Chondrocyte (in vitro differentiated cells): ENCODE measurements around the gene SPATA18. TPM values are rescaled to one million over a fixed set of nuclear protein-coding genes. Genes with fewer than 3 reads are reported as not detected.

ENCODE experiments used
- DNase-seq: peaks from one replicate; pipeline ENCODE4 v3.0.0; 2021; ENCODE audit warnings: mixed read lengths, low spot score
- H3K27ac Mint-ChIP-seq: one replicate; pipeline ENCODE4 v1.8.0; 2021; ENCODE audit warnings: mild to moderate bottlenecking, moderate library complexity, mixed read lengths; ENCODE audit not compliant: unreplicated experiment
- H3K27me3 Mint-ChIP-seq: 2 replicates; pipeline ENCODE4 v1.8.0; 2021; ENCODE audit warnings: low read depth, mixed read lengths
- H3K36me3 Mint-ChIP-seq: 2 replicates; pipeline ENCODE4 v1.8.0; 2021; ENCODE audit warnings: low read depth, mixed read lengths
- H3K4me1 Mint-ChIP-seq: 2 replicates; pipeline ENCODE4 v1.8.0; 2021; ENCODE audit warnings: low read depth, mild to moderate bottlenecking, mixed read lengths
- H3K4me3 Mint-ChIP-seq: one replicate; pipeline ENCODE4 v1.8.0; 2021; ENCODE audit warnings: mild to moderate bottlenecking, moderate library complexity, mixed read lengths; ENCODE audit not compliant: unreplicated experiment
- H3K9me3 Mint-ChIP-seq: 2 replicates; pipeline ENCODE4 v1.8.0; 2021; ENCODE audit warnings: low read depth, mixed read lengths
- CTCF ChIP-seq: fragments of 200-600 bp; sonication (generic); IDR thresholded peaks from 2 replicates; pipeline ENCODE4 v1.5.0; 2021; ENCODE audit warnings: antibody characterized with exemption, mild to moderate bottlenecking, moderate library complexity
- total RNA-seq: library from RNA; stranded (reverse); gene quantifications from 3 replicates; pipeline ENCODE4 v1.2.1, GENCODE V29; 2021

The SPATA18 gene
- total RNA-seq, 1 donor from 2014 or later, result 18.7 TPM

- Mint-ChIP-seq H3K27ac (no peak overlapping the region), H3K36me3 (peaks cover 4% of the 10 kb centered on the region), H3K27me3 (peaks cover 2% of the 10 kb centered on the region), H3K9me3 (peaks cover 10% of the 10 kb centered on the region), H3K4me1 (no peaks in the 10 kb centered on the region), H3K4me3 (no peak overlapping the region)
- no peak for DNase-seq
- TF ChIP-seq CTCF, result no peak
These were observed 93.3 kb downstream of the SPATA18 start for GRCh38 chr4:52144372-52144771.

Other genes starting within 250 kb of the SPATA18 start
- gene DCUN1D4, start 208.2 kb upstream of the SPATA18 start, total RNA-seq, result 51.8 to 74.9 TPM (median 69.3 TPM) in 3 replicates
- 0.57 to 1.5 TPM (median 0.77 TPM) in 3 replicates for gene LRRC66, start 30.9 kb upstream of the SPATA18 start, total RNA-seq
- gene SGCB, start 13.0 kb upstream of the SPATA18 start, total RNA-seq, result 91.6 to 105 TPM (median 94.2 TPM) in 3 replicates